Fibroblast of lung (primary cell): ENCODE results near the gene CRCP. TPM values are rescaled to one million over a fixed set of nuclear protein-coding genes. Genes with fewer than 3 reads are reported as not detected.
"Not testable (repeated sequence)": the region's sequence is repeated elsewhere in the genome, so short reads cannot be mapped to it uniquely, and the experiment has no call there.

ENCODE experiments used
- DNase-seq, 2 donors: peaks; one replicate each; pipeline versions ENCODE4 v3.0.0 to v3.0.0-alpha.2; 2010; ENCODE audit warnings: low read depth in 2 of 2
- H2AFZ ChIP-seq: 2 replicates; pipeline ENCODE4 v1.5.1; 2012; ENCODE audit warnings: low read length, control low read depth, inconsistent platforms
- H3K27ac ChIP-seq: 2 replicates; pipeline ENCODE4 v1.5.1; 2011; ENCODE audit warnings: low read length, control low read depth; ENCODE audit not compliant: insufficient read depth
- H3K27me3 ChIP-seq: 2 replicates; pipeline ENCODE4 v1.5.1; 2011; ENCODE audit warnings: mild to moderate bottlenecking, low read length; ENCODE audit not compliant: control insufficient read depth, insufficient read depth
- H3K36me3 ChIP-seq: 2 replicates; pipeline ENCODE4 v1.5.1; 2011; ENCODE audit warnings: low read length; ENCODE audit not compliant: control insufficient read depth, insufficient read depth
- H3K4me1 ChIP-seq: 2 replicates; pipeline ENCODE4 v1.5.1; 2011; ENCODE audit warnings: low read length; ENCODE audit not compliant: control insufficient read depth, insufficient read depth; ENCODE audit errors: extremely low read depth
- H3K4me2 ChIP-seq: 2 replicates; pipeline ENCODE4 v1.5.1; 2011; ENCODE audit warnings: low read length, control low read depth; ENCODE audit not compliant: insufficient read depth; ENCODE audit errors: extremely low read depth
- H3K4me3 ChIP-seq, 4 experiments: fragments of 200-600 bp in 1 of 4; sonication (generic) in 1 of 4; replicated peaks in 1 of 4; 2 replicates each; pipeline ENCODE4 v1.5.1; 2011 to 2016; ENCODE audit warnings: low read length in 4 of 4, low read depth in 3 of 4, mild to moderate bottlenecking in 3 of 4, control low read depth in 2 of 4, inconsistent platforms in 1 of 4, mixed read lengths in 1 of 4; ENCODE audit not compliant: insufficient read depth in 1 of 4; ENCODE audit errors: control extremely low read depth in 1 of 4
- H3K79me2 ChIP-seq: 2 replicates; pipeline ENCODE4 v1.5.1; 2012; ENCODE audit warnings: mild to moderate bottlenecking, low read length, inconsistent platforms; ENCODE audit not compliant: control insufficient read depth, insufficient read depth
- H3K9ac ChIP-seq: 2 replicates; pipeline ENCODE4 v1.5.1; 2011; ENCODE audit warnings: mild to moderate bottlenecking, low read length, control low read depth; ENCODE audit not compliant: insufficient read depth
- H3K9me3 ChIP-seq: 2 replicates; pipeline ENCODE4 v1.5.1; 2012; ENCODE audit warnings: low read depth, low read length; ENCODE audit not compliant: control insufficient read depth, insufficient read depth
- H4K20me1 ChIP-seq: 2 replicates; pipeline ENCODE4 v1.5.1; 2011; ENCODE audit warnings: low read length; ENCODE audit not compliant: control insufficient read depth, insufficient read depth; ENCODE audit errors: extremely low read depth
- EZH2 ChIP-seq: IDR thresholded peaks from 2 replicates; pipeline ENCODE4 v1.5.1; 2012; ENCODE audit warnings: low read length, control low read depth, mild to moderate bottlenecking; ENCODE audit errors: missing control alignments
- polyA plus RNA-seq, 2 donors: library from polyadenylated mRNA; depleted of rRNA in 1 of 2; stranded (reverse) in 1 of 2; unstranded in 1 of 2; fragments of >200 nt; gene quantifications; 2 replicates each; pipeline ENCODE4 v1.2.1, GENCODE V29; 2011 to 2012; ENCODE audit warnings: missing spikeins in 1 of 2
- total RNA-seq: library from RNA; depleted of rRNA; stranded (reverse); fragments of >200 nt; gene quantifications from 2 replicates; pipeline ENCODE4 v1.2.1, GENCODE V29; 2014
- TF ChIP-seq, protein P1 (sequence below), 2 donors: IDR thresholded peaks in 1 of 2; conservative IDR thresholded peaks in 1 of 2; 1 replicate in 1 of 2; 2 replicates in 1 of 2; pipeline ENCODE4 v1.5.1; 2011 to 2012; ENCODE audit warnings: low read length in 2 of 2, control low read depth in 1 of 2, inconsistent platforms in 1 of 2, low read depth in 1 of 2, mild to moderate bottlenecking in 1 of 2

The CRCP gene
- total and polyA plus RNA-seq, 2 donors (not counting 1 experiment from before 2014, with no cell fraction given) = 34.9 to 38.3 TPM

DNA sequence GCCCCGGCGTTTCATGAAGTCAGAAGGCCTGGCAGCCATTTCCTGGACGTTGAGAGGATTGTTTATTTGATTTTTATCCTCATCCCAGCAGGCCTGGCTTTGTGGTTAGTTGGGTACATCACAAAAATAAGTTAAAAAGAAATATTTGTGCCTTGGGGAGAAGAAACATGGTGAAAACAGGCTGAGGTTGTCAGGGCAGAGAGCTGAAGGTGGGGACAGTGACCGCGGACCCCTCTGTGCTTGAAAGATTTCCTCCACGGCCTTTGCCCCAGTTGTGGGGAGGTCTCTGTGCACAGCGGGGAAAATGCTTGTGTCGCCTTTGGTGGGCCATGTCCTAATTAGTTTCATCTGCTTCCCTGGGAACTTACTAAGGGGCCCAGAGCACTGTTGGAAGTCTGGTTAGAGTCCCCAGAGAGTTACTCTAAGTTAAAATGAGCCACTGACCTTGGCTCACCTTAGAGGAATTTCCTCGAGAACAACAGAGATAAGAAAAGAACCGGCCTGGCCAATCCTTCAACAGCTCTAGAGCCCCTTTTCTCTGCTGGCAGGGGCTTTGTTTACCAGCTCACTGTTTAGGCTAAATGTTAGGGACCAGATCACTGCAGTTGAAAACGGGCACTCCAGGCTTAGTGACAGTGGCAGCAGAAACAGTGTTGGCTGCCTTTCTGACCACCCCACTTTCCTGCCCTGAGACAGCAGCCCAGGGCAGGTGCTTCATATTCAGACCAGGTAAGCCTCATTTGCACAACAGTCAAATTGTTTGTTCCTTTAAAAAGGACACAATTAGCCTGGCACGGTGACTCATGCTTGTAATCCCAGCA lies 37.9 kb downstream of the CRCP start:
- H3K4me2 ChIP-seq = peak overlapping the region; percentile 59
- no peaks in the 10 kb centered on the region for H3K9me3 ChIP-seq
- DNase-seq = peak; percentile 46 to 88
- H3K4me3 ChIP-seq = peak overlapping the region in 1 of 4 experiments; percentile 38
- peak overlapping the region; percentile 17 for H3K9ac ChIP-seq
- peak overlapping the region; percentile 40 for H2AFZ ChIP-seq
- peaks cover 22% of the 10 kb centered on the region for H3K4me1 ChIP-seq
- no peak for TF ChIP-seq EZH2
- TF ChIP-seq, protein P1, sequence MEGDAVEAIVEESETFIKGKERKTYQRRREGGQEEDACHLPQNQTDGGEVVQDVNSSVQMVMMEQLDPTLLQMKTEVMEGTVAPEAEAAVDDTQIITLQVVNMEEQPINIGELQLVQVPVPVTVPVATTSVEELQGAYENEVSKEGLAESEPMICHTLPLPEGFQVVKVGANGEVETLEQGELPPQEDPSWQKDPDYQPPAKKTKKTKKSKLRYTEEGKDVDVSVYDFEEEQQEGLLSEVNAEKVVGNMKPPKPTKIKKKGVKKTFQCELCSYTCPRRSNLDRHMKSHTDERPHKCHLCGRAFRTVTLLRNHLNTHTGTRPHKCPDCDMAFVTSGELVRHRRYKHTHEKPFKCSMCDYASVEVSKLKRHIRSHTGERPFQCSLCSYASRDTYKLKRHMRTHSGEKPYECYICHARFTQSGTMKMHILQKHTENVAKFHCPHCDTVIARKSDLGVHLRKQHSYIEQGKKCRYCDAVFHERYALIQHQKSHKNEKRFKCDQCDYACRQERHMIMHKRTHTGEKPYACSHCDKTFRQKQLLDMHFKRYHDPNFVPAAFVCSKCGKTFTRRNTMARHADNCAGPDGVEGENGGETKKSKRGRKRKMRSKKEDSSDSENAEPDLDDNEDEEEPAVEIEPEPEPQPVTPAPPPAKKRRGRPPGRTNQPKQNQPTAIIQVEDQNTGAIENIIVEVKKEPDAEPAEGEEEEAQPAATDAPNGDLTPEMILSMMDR (conservative IDR thresholded peaks at IDR 0.05 in 1 of 2, IDR thresholded peaks at IDR 0.05 in 1 of 2; ENCODE audit: low read depth in 1 of 2, low read length in 2 of 2) = no peak
- no peaks in the 10 kb centered on the region for H3K27me3 ChIP-seq
- H3K36me3 ChIP-seq = peaks cover 3% of the 10 kb centered on the region
- no peaks in the 10 kb centered on the region for H3K79me2 ChIP-seq
- H4K20me1 ChIP-seq = no peaks in the 10 kb centered on the region
- peak overlapping the region; percentile 81 for H3K27ac ChIP-seq

DNA sequence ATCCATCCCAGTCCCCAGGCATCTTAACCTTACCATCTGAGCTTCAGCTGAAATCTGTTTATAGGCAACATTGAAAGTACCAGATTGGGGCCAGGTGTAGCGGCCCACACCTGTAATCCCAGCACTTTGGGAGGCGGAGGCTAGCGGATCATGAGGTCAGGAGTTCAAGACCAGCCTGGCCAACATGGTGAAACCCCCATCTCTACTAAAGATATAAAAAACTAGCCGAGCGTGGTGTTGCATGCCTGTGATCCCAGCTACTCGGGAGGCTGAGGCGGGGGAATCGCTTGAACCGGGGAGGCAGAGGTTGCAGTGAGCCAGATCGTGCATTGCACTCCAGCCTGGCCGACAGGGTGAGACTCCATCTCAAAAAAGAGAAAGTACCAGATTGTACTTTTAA lies 39.0 kb downstream of the CRCP start:
- H3K36me3 ChIP-seq = peaks cover 3% of the 10 kb centered on the region
- H3K27ac ChIP-seq = no peak overlapping the region
- no peak overlapping the region for H2AFZ ChIP-seq
- H3K9ac ChIP-seq = no peak overlapping the region
- TF ChIP-seq EZH2 = no peak
- TF ChIP-seq, protein P1 (conservative IDR thresholded peaks at IDR 0.05 in 1 of 2, IDR thresholded peaks at IDR 0.05 in 1 of 2; ENCODE audit: low read depth in 1 of 2, low read length in 2 of 2) = no peak
- H3K4me1 ChIP-seq = peaks cover 22% of the 10 kb centered on the region
- no peaks in the 10 kb centered on the region for H3K9me3 ChIP-seq
- H3K4me3 ChIP-seq = no peak overlapping the region
- no peaks in the 10 kb centered on the region for H4K20me1 ChIP-seq
- DNase-seq = no peak
- H3K79me2 ChIP-seq = no peaks in the 10 kb centered on the region
- no peaks in the 10 kb centered on the region for H3K27me3 ChIP-seq
- no peak overlapping the region for H3K4me2 ChIP-seq

DNA sequence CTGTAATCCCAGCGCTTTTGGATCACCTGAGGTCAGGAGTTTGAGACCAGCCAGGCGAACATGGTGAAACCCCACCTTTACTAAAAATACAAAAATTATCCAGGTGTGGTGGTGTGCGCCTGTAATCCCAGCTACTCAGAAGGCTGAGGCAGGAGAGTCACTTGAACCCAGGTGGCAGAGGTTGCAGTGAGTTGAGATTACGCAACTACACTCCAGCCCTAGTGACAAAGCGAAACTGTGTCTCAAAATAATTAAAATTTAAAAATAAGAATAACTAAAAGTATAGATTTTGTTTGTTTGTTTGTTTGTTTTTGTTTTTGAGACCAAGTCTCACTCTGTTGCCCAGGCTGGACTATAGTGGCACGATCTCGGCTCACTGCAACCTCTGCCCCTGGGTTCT lies 41.4 kb downstream of the CRCP start:
- not testable (repeated sequence) for H3K79me2 ChIP-seq, H3K9me3 ChIP-seq, H4K20me1 ChIP-seq, H3K36me3 ChIP-seq, H3K9ac ChIP-seq, H2AFZ ChIP-seq, H3K4me2 ChIP-seq, H3K4me3 ChIP-seq, H3K27ac ChIP-seq, DNase-seq, H3K27me3 ChIP-seq
- peaks cover 15% of the 10 kb centered on the region for H3K4me1 ChIP-seq
